GM12873 (cell line): ENCODE measurements around the gene COLEC12.

Source experiments
- CTCF ChIP-seq: IDR thresholded peaks from 2 replicates; pipeline ENCODE4 v1.5.1; 2012; ENCODE audit warnings: low read depth, mild to moderate bottlenecking, moderate library complexity, low read length, control low read depth; ENCODE audit not compliant: insufficient read depth; ENCODE audit errors: missing control alignments

Gene COLEC12

DNA sequence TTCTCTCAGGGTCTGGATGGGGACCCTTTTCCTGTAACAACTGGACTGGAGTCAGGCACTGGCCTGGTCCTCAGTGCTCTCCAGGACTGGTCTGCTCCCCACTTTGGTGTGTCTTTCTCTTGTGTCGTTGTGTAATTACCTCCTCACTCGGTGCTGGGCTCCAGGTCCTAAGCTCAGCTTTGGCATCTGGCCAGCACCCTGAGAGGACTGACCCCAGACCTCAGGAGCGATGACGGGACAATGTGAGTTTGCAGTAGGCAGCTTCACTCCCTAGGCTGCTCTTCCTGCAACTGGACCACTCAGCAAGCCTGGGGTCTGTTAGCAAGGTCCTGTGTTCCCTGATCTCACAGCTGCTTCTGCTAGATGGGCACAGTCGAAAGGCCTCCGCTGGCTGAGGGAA is 93.8 kb downstream of the COLEC12 start:
- TF ChIP-seq CTCF, result no peak

GRCh38 chr18:404061-404636 is 96.4 kb downstream of the COLEC12 start:
- no peak for TF ChIP-seq CTCF

DNA sequence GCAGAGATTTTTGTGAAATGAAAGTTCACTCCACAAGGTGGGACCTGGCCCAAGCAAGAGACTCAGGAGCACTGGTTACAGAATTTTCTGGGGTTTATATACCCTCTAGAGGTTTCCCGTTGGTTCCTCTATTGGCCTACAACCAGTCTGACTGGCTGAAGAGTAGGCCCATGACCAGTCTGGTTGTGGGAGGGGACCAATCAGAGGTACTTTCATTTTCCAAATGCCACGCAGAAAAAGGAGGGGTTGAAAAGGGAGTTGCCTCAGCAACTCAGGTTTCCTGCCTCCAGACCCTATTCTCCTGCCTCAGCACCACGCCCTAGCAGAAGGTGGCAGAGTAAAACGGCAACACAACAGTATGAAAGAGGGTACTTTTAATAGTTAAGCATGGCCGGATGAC is 98.4 kb downstream of the COLEC12 start:
- TF ChIP-seq CTCF, result no peak

- no peak for TF ChIP-seq CTCF
Measured at GRCh38 chr18:400456-400855, 100.0 kb downstream of the COLEC12 start.

DNA sequence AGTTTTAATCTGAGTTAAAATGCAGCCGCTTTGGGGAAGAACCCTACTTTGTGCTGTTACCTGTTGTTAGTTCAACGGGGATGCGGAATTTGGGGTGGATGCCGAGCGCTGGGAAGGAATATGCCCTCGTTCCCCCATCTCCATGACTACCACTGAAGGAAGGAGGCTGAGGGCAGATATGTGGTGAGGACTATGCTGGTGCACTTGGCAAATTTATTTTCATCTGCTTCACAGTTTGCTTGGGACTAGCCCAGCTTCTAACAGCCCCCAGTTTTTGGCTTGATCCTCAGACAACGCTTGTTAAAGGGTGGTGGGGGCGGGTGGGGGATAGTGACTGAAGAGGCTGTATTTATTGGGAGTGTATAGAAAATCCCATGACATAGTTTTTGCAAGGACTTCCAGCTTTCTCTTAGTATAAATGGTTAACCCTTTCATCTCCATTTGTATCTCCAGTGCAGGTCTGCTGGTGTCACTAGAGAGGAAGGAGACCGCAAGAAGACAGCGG is 100.8 kb downstream of the COLEC12 start:
- no peak for TF ChIP-seq CTCF

GRCh38 chr18:398935-399630 is 101.4 kb downstream of the COLEC12 start:
- no peak for TF ChIP-seq CTCF

GRCh38 chr18:396556-396955 is 103.9 kb downstream of the COLEC12 start:
- no peak for TF ChIP-seq CTCF
